HG03045 (cell line): ENCODE results near the gene ABLIM2.

Experiments
- ATAC-seq: cut with Tn5 transposase; IDR thresholded peaks from one replicate; pipeline ENCODE4 v1.9.1; 2021; ENCODE audit warnings: mild to moderate bottlenecking, moderate library complexity; ENCODE audit not compliant: unreplicated experiment

ABLIM2 gene

GRCh38 chr4:8010618-8011017, 148.0 kb downstream of the ABLIM2 start:
- ATAC-seq = no peak

GRCh38 chr4:8009710-8010511, 148.7 kb downstream of the ABLIM2 start:
- no peak for ATAC-seq

- no peak for ATAC-seq
Observed at GRCh38 chr4:8009097-8009496, 149.5 kb downstream of the ABLIM2 start.

- no peak for ATAC-seq
Observed at GRCh38 chr4:8008391-8008790, 150.2 kb downstream of the ABLIM2 start.

GRCh38 chr4:8007581-8007980, 151.0 kb downstream of the ABLIM2 start:
- no peak for ATAC-seq

GRCh38 chr4:8006471-8006870, 152.1 kb downstream of the ABLIM2 start:
- no peak for ATAC-seq

GRCh38 chr4:8005814-8006215, 152.8 kb downstream of the ABLIM2 start:
- no peak for ATAC-seq

GRCh38 chr4:8005033-8005808, 153.4 kb downstream of the ABLIM2 start:
- no peak for ATAC-seq

GRCh38 chr4:8004066-8004465, 154.5 kb downstream of the ABLIM2 start:
- ATAC-seq = no peak

GRCh38 chr4:8002525-8003309, 155.9 kb downstream of the ABLIM2 start:
- no peak for ATAC-seq

- no peak for ATAC-seq
Observed at GRCh38 chr4:8001564-8002355, 156.9 kb downstream of the ABLIM2 start.

- ATAC-seq = no peak
Observed at GRCh38 chr4:8000721-8001491, 157.7 kb downstream of the ABLIM2 start.

- no peak for ATAC-seq
Observed at GRCh38 chr4:8000247-8000646, 158.4 kb downstream of the ABLIM2 start.

- ATAC-seq = no peak
Observed at GRCh38 chr4:7999695-8000094, 158.9 kb downstream of the ABLIM2 start.

- ATAC-seq = no peak
Observed at GRCh38 chr4:7999279-7999678, 159.3 kb downstream of the ABLIM2 start.

GRCh38 chr4:7998447-7998846, 160.2 kb downstream of the ABLIM2 start:
- ATAC-seq = no peak

- ATAC-seq = no peak
Observed at GRCh38 chr4:7995866-7996265, 162.7 kb downstream of the ABLIM2 start.

GRCh38 chr4:7995135-7995534, 163.5 kb downstream of the ABLIM2 start:
- ATAC-seq = no peak

GRCh38 chr4:7993671-7994070, 164.9 kb downstream of the ABLIM2 start:
- ATAC-seq = no peak

- no peak for ATAC-seq
Observed at GRCh38 chr4:7992846-7993245, 165.8 kb downstream of the ABLIM2 start.
